GM12891 (cell line): ENCODE results near the gene CBFA2T2.
"Not testable (repeated sequence)": the region's sequence is repeated elsewhere in the genome, so short reads cannot be mapped to it uniquely, and the experiment has no call there.

Experiments used
- DNase-seq: peaks from one replicate; pipeline ENCODE4 v3.0.0; 2011; ENCODE audit warnings: low spot score; ENCODE audit not compliant: insufficient read length
- FAIRE-seq: peaks from 2 replicates; lab custom pipeline; 2011; peaks lifted over from hg19 to GRCh38; lab: Jason Lieb, UNC
- PAX5 ChIP-seq: IDR thresholded peaks from 2 replicates; pipeline ENCODE4 v1.6.1; 2011; ENCODE audit warnings: low read length, moderate library complexity, mild to moderate bottlenecking; ENCODE audit not compliant: insufficient read depth, severe bottlenecking
- POLR2A ChIP-seq: IDR thresholded peaks from 2 replicates; pipeline ENCODE4 v1.6.1; 2011; ENCODE audit warnings: low read depth, low read length, control low read depth
- POLR2AphosphoS5 ChIP-seq: IDR thresholded peaks from 2 replicates; pipeline ENCODE4 v1.6.1; 2011; ENCODE audit warnings: low read depth, low read length, control low read depth
- POU2F2 ChIP-seq: IDR thresholded peaks from 2 replicates; pipeline ENCODE4 v1.6.1; 2011; ENCODE audit warnings: low read depth, mild to moderate bottlenecking, control low read depth, low read length, moderate library complexity
- SPI1 ChIP-seq: IDR thresholded peaks from 2 replicates; pipeline ENCODE4 v1.6.1; 2011; ENCODE audit warnings: low read depth, low read length, control low read depth
- TAF1 ChIP-seq: IDR thresholded peaks from 2 replicates; pipeline ENCODE4 v1.6.1; 2011; ENCODE audit warnings: low read depth, low read length, control low read depth

Gene CBFA2T2

DNA sequence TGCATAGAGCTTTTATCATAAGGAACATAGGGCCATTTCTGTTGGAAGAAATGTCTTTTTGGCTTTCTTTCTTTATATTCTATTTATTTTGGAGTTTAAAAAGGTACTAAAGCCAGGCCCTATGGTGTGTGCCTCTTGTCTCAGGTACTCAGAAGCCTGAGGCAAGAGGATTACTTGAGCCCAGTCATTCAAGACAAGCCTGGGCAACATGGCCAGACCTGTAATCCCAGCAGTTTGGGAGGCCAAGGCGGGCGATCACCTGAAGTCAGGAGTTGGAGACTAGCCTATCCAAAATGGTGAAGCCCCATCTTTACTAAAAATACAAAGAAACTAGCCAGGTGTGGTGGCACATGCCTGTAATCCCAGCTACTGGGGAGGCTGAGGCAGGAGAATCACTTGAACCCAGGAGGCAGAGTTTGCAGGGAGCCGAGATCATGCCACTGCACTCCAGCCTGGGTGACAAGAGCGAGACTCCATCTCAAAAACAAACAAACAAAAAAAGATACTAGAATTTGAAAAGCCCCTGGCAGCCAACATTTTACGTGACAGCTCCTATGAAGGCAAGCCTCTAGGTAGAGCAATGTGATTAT lies 80.0 kb downstream of the CBFA2T2 start:
- FAIRE-seq (no peak), DNase-seq (no peak)
- no peak for TF ChIP-seq SPI1
- no peak for TF ChIP-seq POLR2A
- no peak for TF ChIP-seq TAF1
- no peak for TF ChIP-seq PAX5
- TF ChIP-seq POLR2AphosphoS5, result no peak
- TF ChIP-seq POU2F2, result no peak

GRCh38 chr20:33570743-33571142 lies 80.8 kb downstream of the CBFA2T2 start:
- FAIRE-seq, result peak; percentile 51
- TF ChIP-seq SPI1 (no peak), POLR2AphosphoS5 (no peak), TAF1 (no peak), POLR2A (no peak), POU2F2 (no peak), PAX5 (no peak)
- no peak for DNase-seq

DNA sequence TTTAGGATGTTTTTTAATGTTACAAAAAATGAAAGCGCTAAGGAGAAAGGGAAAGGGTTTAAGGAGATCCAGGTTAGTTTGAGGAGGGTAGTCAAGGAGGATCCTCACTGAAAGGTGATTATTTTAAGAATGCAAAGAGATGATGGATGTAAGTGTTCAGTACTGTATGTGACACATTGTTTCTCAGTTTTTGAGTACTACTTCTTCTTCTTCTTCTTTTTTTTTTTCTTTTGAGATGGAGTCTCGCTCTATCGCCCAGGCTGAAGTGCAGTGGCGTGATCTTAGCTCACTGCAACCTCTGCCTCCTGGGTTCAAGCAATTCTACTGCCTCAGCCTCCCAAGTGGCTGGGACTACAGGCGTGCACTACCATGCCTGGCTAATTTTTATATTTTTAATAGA lies 83.4 kb downstream of the CBFA2T2 start:
- DNase-seq, FAIRE-seq: not testable (repeated sequence)

GRCh38 chr20:33575282-33575681 lies 85.4 kb downstream of the CBFA2T2 start:
- no peak for TF ChIP-seq POU2F2
- no peak for TF ChIP-seq SPI1
- no peak for TF ChIP-seq POLR2A
- no peak for TF ChIP-seq PAX5
- TF ChIP-seq POLR2AphosphoS5, result no peak
- no peak for TF ChIP-seq TAF1
- DNase-seq (no peak), FAIRE-seq (no peak)

- TF ChIP-seq TAF1 (no peak), PAX5 (no peak), POU2F2 (no peak), SPI1 (no peak), POLR2AphosphoS5 (no peak), POLR2A (no peak)
- no peak for DNase-seq
- FAIRE-seq, result peak; percentile 9
Measured at GRCh38 chr20:33576432-33577125, 86.7 kb downstream of the CBFA2T2 start.

DNA sequence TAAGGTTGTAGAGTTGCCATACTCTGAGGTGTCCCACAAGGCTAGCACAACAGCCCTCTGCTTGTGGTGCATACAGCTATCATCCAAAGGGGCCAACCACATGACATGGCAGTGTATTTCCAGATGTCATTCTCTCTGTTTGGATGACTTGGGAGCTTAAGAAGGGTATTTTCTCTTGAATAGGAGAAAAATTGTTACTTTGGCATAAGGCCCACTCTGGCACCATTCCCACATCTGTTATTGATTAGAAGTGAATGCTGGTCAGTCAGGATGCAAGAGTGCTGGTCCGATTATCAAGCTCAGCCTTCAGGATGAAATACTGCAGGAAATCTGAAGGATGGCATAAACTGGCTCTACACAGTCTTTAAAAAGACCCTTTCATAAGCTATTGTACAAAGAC lies 88.6 kb downstream of the CBFA2T2 start:
- peak; percentile 13 for FAIRE-seq
- no peak for DNase-seq
- TF ChIP-seq POLR2AphosphoS5 (no peak), PAX5 (no peak), POLR2A (no peak), POU2F2 (no peak), SPI1 (no peak), TAF1 (no peak)

DNA sequence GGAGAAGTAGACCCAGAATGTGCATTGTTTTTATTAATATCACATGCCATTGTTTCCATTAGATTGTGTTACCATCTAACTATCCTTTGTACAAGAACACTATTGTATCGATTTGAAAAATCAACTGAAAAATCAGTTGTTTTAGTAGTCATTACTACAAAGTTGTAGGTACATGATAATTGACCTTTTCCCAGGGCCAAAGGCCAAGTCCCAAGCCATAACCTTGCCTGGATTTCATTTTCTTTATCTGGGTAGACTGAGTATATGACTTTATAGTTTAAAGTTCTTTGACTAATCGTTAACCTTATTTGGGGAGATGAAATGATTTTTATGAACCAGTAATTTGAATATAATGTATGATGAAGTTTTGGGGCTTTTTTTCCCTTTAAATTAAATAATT lies 93.2 kb downstream of the CBFA2T2 start:
- TF ChIP-seq POLR2AphosphoS5 (no peak), POLR2A (no peak), POU2F2 (no peak), TAF1 (no peak), PAX5 (no peak), SPI1 (no peak)
- DNase-seq (no peak), FAIRE-seq (peak; percentile 38)

- no peak for DNase-seq
- TF ChIP-seq POLR2A, result no peak
- TF ChIP-seq TAF1, result no peak
- TF ChIP-seq SPI1, result no peak
- TF ChIP-seq POU2F2, result no peak
- TF ChIP-seq PAX5, result no peak
- FAIRE-seq, result no peak
Measured at GRCh38 chr20:33584976-33585375, 95.1 kb downstream of the CBFA2T2 start.

DNA sequence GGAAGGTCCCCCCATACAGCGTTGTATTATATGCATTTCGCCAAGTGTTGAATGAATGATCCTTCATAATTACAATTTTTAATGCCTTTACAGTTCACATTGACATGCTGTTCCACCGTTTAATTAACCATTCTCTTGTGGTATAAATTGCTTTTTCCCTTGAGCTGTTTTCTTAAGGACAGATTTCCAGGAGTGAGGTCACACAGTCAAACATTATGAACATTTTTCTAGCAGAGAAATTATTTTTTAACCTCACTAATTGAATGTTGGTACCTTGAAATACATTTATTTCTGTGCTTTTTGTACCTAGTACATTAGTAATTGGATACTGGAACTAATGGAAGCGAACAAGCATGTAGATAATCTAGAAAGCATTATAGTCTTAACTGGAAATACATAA lies 95.5 kb downstream of the CBFA2T2 start:
- DNase-seq, result no peak
- TF ChIP-seq SPI1 (no peak), POLR2AphosphoS5 (no peak), POLR2A (no peak), TAF1 (no peak), PAX5 (no peak), POU2F2 (no peak)
- no peak for FAIRE-seq

DNA sequence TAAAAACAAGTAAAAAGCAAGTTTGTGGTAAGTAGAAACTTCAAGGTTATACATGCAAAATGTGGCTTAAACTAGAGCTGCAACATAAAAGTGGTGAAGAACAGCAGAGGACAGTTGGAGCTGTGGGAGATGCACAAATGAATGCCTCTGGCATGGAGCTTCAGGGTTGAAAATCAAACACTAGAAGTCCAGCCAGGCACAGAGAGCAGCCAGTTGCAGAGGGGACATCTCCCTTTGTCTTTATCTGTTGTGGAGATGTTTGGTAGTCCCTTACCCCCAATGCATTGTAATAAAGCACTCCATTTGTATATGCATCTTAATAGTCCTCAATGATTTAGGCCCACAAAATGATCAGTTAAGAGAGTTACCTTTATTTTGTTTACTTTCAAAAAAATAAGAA lies 99.2 kb downstream of the CBFA2T2 start:
- DNase-seq, result no peak
- TF ChIP-seq PAX5 (no peak), SPI1 (no peak), POU2F2 (no peak), POLR2AphosphoS5 (no peak), TAF1 (no peak), POLR2A (no peak)
- no peak for FAIRE-seq

DNA sequence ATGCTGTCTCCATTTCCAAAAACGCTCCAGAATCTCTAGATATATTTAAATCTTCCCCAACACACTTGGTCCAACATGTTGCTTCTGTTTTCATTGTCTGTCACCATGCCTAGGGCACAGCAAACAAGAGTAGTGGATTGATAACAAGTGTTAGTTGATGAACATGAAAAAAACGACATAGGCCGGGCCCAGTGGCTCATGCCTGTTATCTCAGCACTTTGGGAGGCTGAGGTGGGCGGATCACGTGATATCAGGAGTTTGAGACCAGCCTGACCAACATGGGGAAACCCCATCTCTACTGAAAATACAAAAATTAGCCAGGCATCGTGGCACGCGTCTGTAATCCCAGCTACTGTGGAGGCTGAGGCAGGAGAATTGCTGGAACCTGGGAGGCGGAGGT lies 102.0 kb downstream of the CBFA2T2 start:
- not testable (repeated sequence) for DNase-seq
- FAIRE-seq, result peak; percentile 62
